SK-N-SH (cell line): ENCODE measurements around the gene SLC5A1.

Source experiments
- CHD2 ChIP-seq: fragments of 150-350 bp; IDR thresholded peaks from 2 replicates; pipeline ENCODE4 v1.6.1; 2018; ENCODE audit warnings: low read length; ENCODE audit not compliant: partially characterized antibody
- CTCF ChIP-seq: fragments of 200-600 bp; sonication (generic); IDR thresholded peaks from 2 replicates; pipeline ENCODE4 v1.6.1; 2017; ENCODE audit warnings: antibody characterized with exemption, mild to moderate bottlenecking, moderate library complexity
- ELF1 ChIP-seq: IDR thresholded peaks from 2 replicates; pipeline ENCODE4 v1.4.0; 2012
- NFIC ChIP-seq: IDR thresholded peaks from 2 replicates; pipeline ENCODE4 v1.4.0; 2012; ENCODE audit warnings: borderline replicate concordance

- TF ChIP-seq CTCF, result no peak
- TF ChIP-seq ELF1, result no peak
- TF ChIP-seq NFIC, result no peak
- no peak for TF ChIP-seq CHD2
Measured at GRCh38 chr22:32097881-32098499, 54.9 kb downstream of the SLC5A1 start.
